PC-9 (cell line): ENCODE results near the gene VGF. TPM values are rescaled to one million over a fixed set of nuclear protein-coding genes. Genes with fewer than 3 reads are reported as not detected.

Source experiments
- BruUV-seq: library from RNA; stranded (reverse); fragments of 400-500 nt; replicated peaks from 2 replicates; lab custom pipeline; 2021; lab: Mats Ljungman, UMichigan
- CTCF ChIA-PET: fragments of 300-600 bp; sonication (Branson Sonifier 250); formaldehyde crosslinking; loops from one replicate; lab custom pipeline; 2022; ENCODE audit warnings: antibody characterized with exemption; lab: Charles Lee
- POLR2A ChIA-PET: fragments of 300-600 bp; sonication (Branson Sonifier 250); formaldehyde crosslinking; loops from one replicate; lab custom pipeline; 2022; ENCODE audit warnings: antibody characterized with exemption; ENCODE audit not compliant: unreplicated experiment; lab: Charles Lee
- DNase-seq, 2 experiments: peaks; one replicate each; pipeline versions ENCODE4 v3.0.0 to v3.0.0-alpha.2; 2015 to 2022; ENCODE audit warnings: mixed read lengths in 1 of 2
- H2AFZ ChIP-seq: fragments of 200-600 bp; sonication (generic); 2 replicates; pipeline ENCODE4 v1.8.1; 2017; ENCODE audit warnings: antibody characterized with exemption
- H3F3A ChIP-seq: fragments of 200-600 bp; sonication (generic); 2 replicates; pipeline ENCODE4 v1.8.1; 2017; ENCODE audit warnings: antibody characterized with exemption, mild to moderate bottlenecking, low read depth; ENCODE audit not compliant: insufficient read depth
- H3K27ac ChIP-seq: fragments of 200-600 bp; sonication (generic); 2 replicates; pipeline ENCODE4 v1.6.1; 2016; ENCODE audit warnings: mixed run types
- H3K27me3 ChIP-seq: fragments of 200-600 bp; sonication (generic); 2 replicates; pipeline ENCODE4 v1.6.1; 2016; ENCODE audit warnings: low read depth, mixed run types; ENCODE audit not compliant: insufficient read depth
- H3K36me3 ChIP-seq: fragments of 200-600 bp; sonication (generic); 2 replicates; pipeline ENCODE4 v1.6.1; 2016; ENCODE audit warnings: low read depth, mixed run types
- H3K4me1 ChIP-seq: fragments of 200-600 bp; sonication (generic); replicated peaks from 2 replicates; pipeline ENCODE4 v1.6.1; 2016; ENCODE audit warnings: mixed run types; ENCODE audit not compliant: insufficient read depth
- H3K4me2 ChIP-seq: fragments of 200-600 bp; sonication (generic); 2 replicates; pipeline ENCODE4 v1.6.1; 2017; ENCODE audit warnings: mixed run types
- H3K4me3 ChIP-seq: fragments of 200-600 bp; sonication (generic); 2 replicates; pipeline ENCODE4 v1.6.1; 2016; ENCODE audit warnings: mixed run types
- H3K79me2 ChIP-seq: fragments of 200-600 bp; sonication (generic); 2 replicates; pipeline ENCODE4 v1.6.1; 2017; ENCODE audit warnings: low read depth, mixed run types
- H3K9me2 ChIP-seq: fragments of 200-600 bp; sonication (generic); 2 replicates; pipeline ENCODE4 v1.8.1; 2017; ENCODE audit warnings: mild to moderate bottlenecking; ENCODE audit not compliant: insufficient read depth
- H3K9me3 ChIP-seq: fragments of 200-600 bp; sonication (generic); 2 replicates; pipeline ENCODE4 v1.8.1; 2016; ENCODE audit warnings: low read depth; ENCODE audit not compliant: insufficient read depth
- H4K20me1 ChIP-seq: fragments of 200-600 bp; sonication (generic); 2 replicates; pipeline ENCODE4 v1.8.1; 2017; ENCODE audit not compliant: insufficient read depth
- EZH2 ChIP-seq: fragments of 200-600 bp; sonication (generic); IDR thresholded peaks from 2 replicates; pipeline ENCODE4 v1.8.0; 2017; ENCODE audit warnings: antibody characterized with exemption, low read depth
- intact Hi-C: fragments of 100-400 bp; cut with micrococcal nuclease; formaldehyde crosslinking; loops from one replicate; pipeline ENCODE4 v1.10.0; 2022; ENCODE audit not compliant: unreplicated experiment
- total RNA-seq: library from RNA; stranded (reverse); gene quantifications from 2 replicates; pipeline ENCODE4 v1.2.3, GENCODE V29; 2021
- TF ChIP-seq, protein P1 (sequence below): fragments of 200-600 bp; sonication (generic); conservative IDR thresholded peaks from 2 replicates; pipeline ENCODE4 v1.6.1; 2017; ENCODE audit warnings: mixed run types, antibody characterized with exemption, mild to moderate bottlenecking, moderate library complexity

VGF gene
- total RNA-seq, 1 experiment from 2014 or later, result 2.1 TPM

DNA sequence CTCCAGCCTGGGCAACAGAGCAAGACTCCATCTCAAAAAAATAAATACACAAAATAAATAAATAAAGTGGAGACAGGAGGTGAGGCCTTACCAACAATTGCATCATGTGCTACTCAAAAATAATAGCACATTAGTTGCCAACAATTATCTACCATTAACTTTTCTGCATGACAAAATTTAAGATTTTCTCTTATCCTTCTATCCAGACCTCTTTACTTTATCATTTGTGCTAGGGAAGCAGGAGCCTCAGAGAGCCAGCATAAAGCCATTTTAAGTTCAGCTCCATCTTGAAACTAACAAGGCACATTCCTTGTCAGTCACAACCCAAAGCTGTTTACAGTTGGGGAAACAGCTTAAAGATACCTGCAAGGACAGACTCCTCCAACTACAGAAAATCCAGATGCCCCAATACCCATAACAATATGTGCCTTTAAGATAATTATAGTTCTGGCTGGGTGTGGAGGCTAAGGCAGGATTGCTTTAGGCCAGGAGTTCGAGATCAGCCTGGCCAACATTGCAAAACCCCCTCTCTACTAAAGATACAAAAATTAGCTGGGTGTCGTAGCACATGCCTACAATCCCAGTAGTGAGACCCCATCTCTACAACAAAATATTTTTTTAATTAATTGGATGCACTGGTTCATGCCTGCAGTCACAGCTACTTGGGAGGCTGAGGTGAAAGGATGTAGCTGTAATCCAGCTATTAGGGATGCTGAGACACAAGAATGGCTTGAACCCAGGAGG, 13.3 kb downstream of the VGF start:
- intact Hi-C loops, result no loop called here

DNA sequence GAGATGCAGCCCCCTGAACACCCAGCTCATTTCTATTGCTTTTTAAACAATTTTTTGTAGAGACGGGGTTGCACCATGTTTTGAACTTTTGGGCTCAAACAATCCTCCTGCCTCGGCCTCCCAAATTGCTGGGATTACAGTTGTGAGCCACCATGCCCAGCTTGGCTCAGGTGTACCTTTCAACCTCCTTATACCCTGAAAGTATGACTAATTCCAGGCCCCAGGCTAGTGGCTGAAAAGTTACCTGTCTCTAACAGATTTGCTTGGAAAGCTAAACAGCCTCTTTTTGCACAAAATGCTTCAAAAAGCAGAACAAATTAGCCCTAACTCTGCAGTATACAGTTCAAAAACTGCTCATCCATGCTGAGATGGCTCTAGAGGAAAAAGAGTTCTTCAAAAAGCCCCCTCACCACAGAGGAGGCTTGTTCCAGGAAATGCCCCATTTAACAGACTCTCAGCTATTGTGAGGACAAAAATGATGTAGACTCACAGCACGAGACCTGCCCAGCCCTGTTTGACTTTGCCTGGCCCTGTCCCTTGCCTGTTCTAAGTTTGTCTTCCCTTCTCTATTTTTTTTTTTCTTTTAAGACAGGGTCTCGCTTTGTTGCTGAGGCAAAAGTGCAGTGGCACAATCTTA, 24.5 kb downstream of the VGF start:
- Histone ChIP-seq H3K9me2 (no peaks in the 10 kb centered on the region), H3K4me1 (peaks cover 48% of the 10 kb centered on the region), H4K20me1 (no peaks in the 10 kb centered on the region), H3K36me3 (no peaks in the 10 kb centered on the region), H2AFZ (no peak overlapping the region), H3F3A (peaks cover 37% of the 10 kb centered on the region), H3K9me3 (no peaks in the 10 kb centered on the region), H3K4me3 (no peak overlapping the region), H3K27me3 (no peaks in the 10 kb centered on the region), H3K4me2 (peak overlapping the region; percentile 44), H3K79me2 (no peaks in the 10 kb centered on the region), H3K27ac (peak overlapping the region; percentile 91)
- CTCF ChIA-PET, result interaction anchor here (0.6 to 1.6 kb wide), 4 partner anchors 15 to 341 kb away, joined by 3 to 12 read pairs (median 6); partner anchors contain the start of gene SERPINE1
- TF ChIP-seq EZH2, result no peak
- TF ChIP-seq, protein P1, sequence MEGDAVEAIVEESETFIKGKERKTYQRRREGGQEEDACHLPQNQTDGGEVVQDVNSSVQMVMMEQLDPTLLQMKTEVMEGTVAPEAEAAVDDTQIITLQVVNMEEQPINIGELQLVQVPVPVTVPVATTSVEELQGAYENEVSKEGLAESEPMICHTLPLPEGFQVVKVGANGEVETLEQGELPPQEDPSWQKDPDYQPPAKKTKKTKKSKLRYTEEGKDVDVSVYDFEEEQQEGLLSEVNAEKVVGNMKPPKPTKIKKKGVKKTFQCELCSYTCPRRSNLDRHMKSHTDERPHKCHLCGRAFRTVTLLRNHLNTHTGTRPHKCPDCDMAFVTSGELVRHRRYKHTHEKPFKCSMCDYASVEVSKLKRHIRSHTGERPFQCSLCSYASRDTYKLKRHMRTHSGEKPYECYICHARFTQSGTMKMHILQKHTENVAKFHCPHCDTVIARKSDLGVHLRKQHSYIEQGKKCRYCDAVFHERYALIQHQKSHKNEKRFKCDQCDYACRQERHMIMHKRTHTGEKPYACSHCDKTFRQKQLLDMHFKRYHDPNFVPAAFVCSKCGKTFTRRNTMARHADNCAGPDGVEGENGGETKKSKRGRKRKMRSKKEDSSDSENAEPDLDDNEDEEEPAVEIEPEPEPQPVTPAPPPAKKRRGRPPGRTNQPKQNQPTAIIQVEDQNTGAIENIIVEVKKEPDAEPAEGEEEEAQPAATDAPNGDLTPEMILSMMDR, result no peak
- DNase-seq, result peak; percentile 29 to 52
- intact Hi-C loops, result no loop called here
- POLR2A ChIA-PET, result interaction anchor here (0.5 to 0.7 kb wide), 6 partner anchors 15 to 289 kb away, joined by 4 to 7 read pairs (median 4); no protein-coding TSS in a partner anchor
- no TSS peak for BruUV-seq

More for the DNA sequence above, 13.3 kb downstream of the VGF start:
- H3K9me3 ChIP-seq, result no peaks in the 10 kb centered on the region
- ChIA-PET POLR2A (interaction anchor here (0.7 kb wide), 1 partner anchor 85 kb away, joined by 4 read pairs; no protein-coding TSS in a partner anchor), CTCF (no interaction called here)
- H3K4me2 ChIP-seq, result no peak overlapping the region
- no TSS peak for BruUV-seq
- no peak overlapping the region for H2AFZ ChIP-seq
- no peaks in the 10 kb centered on the region for H4K20me1 ChIP-seq
- peaks cover 18% of the 10 kb centered on the region for H3K4me1 ChIP-seq
- H3K79me2 ChIP-seq, result peaks cover 24% of the 10 kb centered on the region
- no peak overlapping the region for H3K4me3 ChIP-seq
- TF ChIP-seq, protein P1, result no peak
- no peak overlapping the region for H3K27ac ChIP-seq
- H3F3A ChIP-seq, result peaks cover 14% of the 10 kb centered on the region
- no peaks in the 10 kb centered on the region for H3K27me3 ChIP-seq
- no peaks in the 10 kb centered on the region for H3K9me2 ChIP-seq
- H3K36me3 ChIP-seq, result peaks cover 8% of the 10 kb centered on the region; the same call in 1 of the 2 replicates
- DNase-seq, result no peak

DNA sequence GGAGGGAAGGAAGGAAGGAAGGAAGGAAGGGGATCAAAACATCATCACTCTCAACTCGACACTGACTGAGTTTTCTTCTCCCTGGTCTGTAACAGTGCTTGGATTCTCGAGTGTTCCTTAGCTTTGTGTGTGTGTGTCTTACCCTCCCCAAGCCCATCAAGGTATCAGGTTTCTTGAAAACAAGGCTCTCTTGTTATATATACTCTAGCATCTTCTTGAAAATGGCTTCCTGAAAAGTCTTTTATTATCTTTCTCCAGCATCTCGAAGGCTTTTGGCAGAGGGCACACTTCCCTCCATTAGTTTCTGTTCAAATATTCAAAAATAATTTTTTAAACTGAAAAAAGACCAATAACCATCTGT, 25.1 kb downstream of the VGF start:
- Histone ChIP-seq H4K20me1 (no peaks in the 10 kb centered on the region), H3K9me2 (no peaks in the 10 kb centered on the region), H3K4me2 (peak overlapping the region; percentile 44), H3K4me1 (peaks cover 48% of the 10 kb centered on the region), H3K9me3 (no peaks in the 10 kb centered on the region), H3K36me3 (no peaks in the 10 kb centered on the region), H3F3A (peaks cover 37% of the 10 kb centered on the region), H3K27me3 (no peaks in the 10 kb centered on the region), H2AFZ (no peak overlapping the region), H3K27ac (peak overlapping the region; percentile 91), H3K4me3 (no peak overlapping the region), H3K79me2 (no peaks in the 10 kb centered on the region)
- ChIA-PET POLR2A (interaction anchor here (0.5 to 0.6 kb wide), 2 partner anchors 14 to 80 kb away, joined by 4 to 5 read pairs; no protein-coding TSS in a partner anchor), CTCF (interaction anchor here (0.8 to 1.6 kb wide), 2 partner anchors 14 to 143 kb away, joined by 4 to 12 read pairs; partner anchors contain the start of gene SERPINE1)
- DNase-seq, result no peak
- intact Hi-C loops, result no loop called here
- no peak for TF ChIP-seq EZH2
- TF ChIP-seq, protein P1, result no peak
- no TSS peak for BruUV-seq
